Stromal cell of bone marrow (primary cell): ENCODE results near the gene OR14A16.

Experiments used
- DNase-seq: peaks from one replicate; pipeline ENCODE4 v3.0.0-alpha.2; 2012; ENCODE audit warnings: low read depth

Gene OR14A16, protein sequence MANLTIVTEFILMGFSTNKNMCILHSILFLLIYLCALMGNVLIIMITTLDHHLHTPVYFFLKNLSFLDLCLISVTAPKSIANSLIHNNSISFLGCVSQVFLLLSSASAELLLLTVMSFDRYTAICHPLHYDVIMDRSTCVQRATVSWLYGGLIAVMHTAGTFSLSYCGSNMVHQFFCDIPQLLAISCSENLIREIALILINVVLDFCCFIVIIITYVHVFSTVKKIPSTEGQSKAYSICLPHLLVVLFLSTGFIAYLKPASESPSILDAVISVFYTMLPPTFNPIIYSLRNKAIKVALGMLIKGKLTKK

DNA sequence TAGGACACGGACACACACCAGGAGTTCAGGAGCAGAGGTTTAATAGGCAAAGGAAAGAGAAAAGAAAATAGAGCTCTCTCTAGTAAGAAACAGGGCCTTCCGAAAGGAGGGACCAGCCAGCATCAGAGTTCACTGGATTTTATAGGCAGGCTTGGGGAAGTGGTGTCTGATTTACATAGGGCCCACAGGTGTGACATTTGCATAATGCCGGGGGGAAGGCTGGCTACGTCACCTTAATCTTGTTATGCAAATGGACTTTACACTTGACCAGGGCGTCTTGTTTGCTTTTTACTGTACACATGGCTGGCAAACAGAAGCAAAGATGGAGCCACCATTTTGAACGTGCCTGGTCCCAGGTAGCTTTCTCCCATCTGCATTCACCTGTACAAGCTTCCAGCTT, at the start of gene OR14A16:
TSS of gene OR14A16 (minus strand) at position 97 of the 400 bp plus-strand sequence. CDS start 8,390 bp downstream, outside the sequence.
- no peak for DNase-seq

DNA sequence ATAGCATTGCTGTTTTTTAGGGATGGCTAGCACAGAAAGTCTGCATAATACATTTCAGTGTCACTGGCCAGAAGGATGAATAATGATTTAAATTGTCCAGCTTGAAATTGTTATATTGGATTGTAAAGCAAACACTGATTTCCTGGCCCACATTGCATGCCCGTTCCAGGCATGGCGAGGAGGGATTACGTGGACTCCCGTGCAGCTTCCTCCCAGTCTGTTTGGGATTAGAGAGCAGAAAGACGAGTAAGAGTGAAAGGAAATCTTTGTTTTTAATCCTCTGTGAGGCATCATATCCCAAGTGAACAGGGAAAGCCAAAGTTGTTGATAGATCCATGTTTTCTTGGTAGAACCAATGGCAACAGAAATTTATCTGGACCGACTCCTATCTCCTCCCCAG, 41.5 kb upstream of the OR14A16 start:
- no peak for DNase-seq

DNA sequence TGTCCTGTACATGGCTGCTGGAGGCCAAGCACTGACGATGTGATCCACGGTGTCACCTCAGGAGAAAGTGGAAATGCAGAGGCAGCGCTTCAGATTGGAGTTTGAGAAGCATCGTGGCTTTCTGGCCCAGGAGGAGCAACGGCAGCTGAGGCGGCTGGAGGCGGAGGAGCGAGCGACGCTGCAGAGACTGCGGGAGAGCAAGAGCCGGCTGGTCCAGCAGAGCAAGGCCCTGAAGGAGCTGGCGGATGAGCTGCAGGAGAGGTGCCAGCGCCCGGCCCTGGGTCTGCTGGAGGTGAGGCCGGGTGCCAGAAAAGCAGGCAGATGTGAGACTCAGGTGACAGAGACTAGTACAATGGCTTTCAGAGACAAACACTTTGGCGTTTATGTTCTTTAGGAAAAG, 40.7 kb upstream of the OR14A16 start:
- DNase-seq, result no peak

DNA sequence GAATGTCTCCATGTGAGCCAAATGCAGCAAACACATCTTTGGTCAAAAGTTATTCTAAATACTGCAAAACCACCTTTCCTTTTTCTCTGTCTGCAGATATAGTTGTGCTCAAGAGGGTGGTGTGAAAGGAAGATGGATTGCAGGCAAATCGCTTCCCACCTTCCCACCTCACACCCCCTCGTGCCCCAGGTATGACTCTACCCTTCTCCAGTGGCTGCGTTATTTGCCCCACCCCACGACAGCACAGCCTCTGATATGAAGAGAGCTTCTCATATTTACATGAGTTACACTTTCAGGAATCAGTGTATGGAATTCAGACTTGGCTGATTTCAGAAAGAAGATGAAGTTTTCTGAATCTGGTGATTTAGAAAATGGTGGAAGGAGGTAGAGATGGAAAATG, 38.8 kb upstream of the OR14A16 start:
- DNase-seq, result no peak

DNA sequence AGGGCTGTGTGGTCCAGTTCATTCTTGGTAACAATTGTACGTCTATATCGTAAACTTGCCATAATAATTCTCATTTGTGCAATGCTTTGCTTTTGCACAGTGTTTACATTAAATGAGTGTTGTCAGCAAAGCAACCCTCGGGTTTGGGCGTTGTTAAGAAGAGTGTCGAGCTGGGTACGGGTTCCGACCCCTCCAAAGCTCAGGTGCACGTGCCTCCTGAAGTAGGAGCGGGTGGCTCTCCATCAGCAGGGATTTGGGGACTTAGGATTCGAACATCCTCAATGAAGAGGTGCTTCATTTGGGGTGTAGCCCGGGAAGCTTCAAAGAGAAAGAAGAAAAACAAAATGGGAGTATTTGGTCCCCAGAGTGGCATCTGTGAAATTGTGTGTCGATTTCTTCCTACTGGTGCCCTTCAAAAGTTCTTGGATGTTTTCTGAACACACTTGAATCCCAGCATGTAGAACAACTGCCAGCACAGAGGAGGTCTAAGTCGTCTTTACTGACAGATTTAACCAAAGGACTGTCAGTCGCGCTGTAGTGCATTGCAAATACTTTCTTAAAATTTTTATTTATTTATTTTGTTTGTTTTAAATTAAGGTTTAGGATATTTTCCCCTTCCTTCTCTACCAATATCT, 34.2 kb upstream of the OR14A16 start:
- no peak for DNase-seq

DNA sequence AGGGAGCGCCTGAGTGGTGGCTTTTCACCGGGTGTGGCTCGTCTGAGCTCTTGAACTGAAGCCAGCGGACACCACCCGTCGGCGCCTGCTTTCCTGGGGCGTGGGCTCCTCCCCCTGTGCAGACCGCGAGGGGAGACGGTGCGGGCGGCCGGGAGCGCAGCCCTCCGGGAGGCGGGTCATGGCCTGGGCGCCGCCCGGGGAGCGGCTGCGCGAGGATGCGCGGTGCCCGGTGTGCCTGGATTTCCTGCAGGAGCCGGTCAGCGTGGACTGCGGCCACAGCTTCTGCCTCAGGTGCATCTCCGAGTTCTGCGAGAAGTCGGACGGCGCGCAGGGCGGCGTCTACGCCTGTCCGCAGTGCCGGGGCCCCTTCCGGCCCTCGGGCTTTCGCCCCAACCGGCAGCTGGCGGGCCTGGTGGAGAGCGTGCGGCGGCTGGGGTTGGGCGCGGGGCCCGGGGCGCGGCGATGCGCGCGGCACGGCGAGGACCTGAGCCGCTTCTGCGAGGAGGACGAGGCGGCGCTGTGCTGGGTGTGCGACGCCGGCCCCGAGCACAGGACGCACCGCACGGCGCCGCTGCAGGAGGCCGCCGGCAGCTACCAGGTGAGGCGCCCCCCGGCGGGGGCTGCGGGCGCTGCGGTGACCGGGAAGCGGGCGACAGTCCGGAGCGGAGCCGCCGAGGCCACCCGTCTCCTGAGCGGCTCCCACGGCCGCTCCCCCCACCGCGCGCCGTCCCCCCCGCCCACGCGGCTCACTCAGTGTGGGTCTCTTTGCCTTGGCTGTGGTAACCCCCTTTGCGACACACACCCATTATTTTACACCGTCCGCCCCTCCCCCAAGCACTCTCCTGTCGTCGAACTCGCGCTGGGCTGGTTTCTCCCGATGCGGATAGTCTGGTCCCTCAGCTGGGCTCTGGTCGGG, 33.4 kb upstream of the OR14A16 start, which contains the start of gene TRIM58:
TSS of gene TRIM58 (plus strand) at position 119 of the 916 bp plus-strand sequence. CDS start at position 179, 60 bp downstream.
- DNase-seq, result no peak

DNA sequence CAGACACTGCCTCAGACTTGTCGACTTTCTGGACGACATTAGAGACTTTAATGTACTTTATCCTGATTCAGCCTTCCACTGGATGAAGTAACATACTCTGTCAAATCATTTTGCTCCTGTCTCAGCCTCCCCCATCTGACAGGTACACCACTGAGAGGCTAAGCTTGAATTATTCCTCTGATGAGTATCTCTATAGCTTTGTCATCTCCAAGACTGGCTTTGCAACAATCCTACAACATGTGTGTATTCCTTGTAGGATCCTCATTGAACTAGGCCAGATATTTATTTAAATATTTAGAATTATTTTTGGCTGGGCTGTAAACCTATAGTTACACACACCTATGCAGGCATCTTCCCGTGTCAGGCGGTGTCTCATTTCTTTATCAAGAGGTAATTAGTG, 32.0 kb upstream of the OR14A16 start:
- no peak for DNase-seq

DNA sequence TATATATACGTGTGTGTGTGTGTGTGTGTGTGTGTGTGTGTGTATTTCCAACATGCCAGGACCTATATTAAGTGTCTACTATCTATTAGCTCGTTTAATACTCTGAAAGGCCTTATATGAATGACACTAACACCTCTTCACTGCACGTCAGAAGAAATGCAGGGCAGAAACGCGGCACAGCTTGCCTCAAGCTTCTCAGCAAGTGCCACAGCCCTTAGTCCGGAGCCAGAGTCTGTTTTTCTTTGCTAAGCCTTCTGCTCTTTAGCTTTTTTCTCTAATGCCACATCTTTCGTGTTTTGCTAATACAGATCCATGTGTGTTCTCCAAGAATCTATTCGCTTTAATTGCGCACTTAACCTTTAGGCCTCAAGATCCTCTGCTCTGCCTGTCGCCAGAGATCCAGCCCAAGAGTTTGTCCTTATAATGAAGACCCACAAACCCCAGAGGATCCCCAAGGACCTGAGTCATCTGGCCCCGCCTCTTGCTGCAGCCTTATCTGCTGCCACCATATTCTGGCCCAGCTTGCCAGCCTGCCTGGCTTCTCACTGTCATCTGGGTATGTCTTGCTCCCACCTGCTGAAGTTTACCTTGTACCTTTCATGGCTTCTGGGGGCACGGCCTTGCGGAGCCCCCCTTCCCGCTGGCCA, 31.1 kb upstream of the OR14A16 start:
- no peak for DNase-seq

DNA sequence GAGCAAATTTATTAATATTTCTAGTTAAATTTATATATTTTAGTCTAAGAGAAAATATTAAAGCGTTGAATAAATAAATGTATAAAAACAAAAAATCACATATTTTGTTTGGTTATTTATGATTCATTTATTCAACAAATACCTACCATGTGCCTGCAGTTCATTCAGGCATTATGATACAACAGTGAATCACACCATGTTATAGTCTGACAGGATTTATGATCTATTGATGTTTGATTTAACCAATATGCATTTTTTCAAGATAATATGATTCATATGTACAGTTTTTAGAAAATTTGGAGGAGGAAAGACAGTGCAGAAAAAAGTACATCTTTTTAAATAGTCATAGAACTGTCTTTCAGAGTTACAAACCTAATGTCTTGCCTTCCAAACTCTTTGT, 25.7 kb upstream of the OR14A16 start:
- no peak for DNase-seq

DNA sequence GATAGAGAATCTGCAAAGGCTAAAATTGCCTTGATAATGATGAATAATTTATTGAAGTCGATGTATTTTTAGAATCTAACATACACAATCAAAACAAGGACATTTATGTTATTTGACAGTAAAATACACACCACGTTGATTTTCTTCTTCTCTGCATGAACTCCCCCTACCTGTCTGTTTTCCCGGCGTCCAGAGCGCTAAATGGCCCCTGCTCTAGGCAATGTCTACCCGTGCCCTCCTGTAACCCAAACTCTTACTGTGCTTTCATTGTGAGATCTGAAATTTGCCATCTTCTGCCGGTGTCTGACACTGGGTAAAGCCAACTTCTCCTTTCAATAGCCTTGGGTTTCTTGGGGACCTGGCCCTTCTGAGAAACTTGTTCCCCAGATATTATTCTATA, 24.4 kb upstream of the OR14A16 start:
- no peak for DNase-seq

DNA sequence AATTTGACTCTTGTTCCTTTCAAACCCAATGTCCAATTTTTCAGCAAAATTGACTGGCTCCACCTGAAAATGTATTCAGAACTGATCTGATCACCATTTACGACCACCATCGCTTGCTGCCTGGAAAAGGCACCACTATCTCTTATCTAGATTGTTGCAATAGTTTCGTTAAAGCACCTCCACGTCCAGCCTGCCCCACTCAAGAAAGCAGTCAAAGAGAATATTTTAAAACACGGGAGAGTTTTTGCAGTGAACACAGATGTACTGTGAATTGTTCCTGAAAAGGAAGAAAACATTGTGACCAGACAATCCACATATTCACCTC, 21.7 kb upstream of the OR14A16 start:
- DNase-seq, result no peak

DNA sequence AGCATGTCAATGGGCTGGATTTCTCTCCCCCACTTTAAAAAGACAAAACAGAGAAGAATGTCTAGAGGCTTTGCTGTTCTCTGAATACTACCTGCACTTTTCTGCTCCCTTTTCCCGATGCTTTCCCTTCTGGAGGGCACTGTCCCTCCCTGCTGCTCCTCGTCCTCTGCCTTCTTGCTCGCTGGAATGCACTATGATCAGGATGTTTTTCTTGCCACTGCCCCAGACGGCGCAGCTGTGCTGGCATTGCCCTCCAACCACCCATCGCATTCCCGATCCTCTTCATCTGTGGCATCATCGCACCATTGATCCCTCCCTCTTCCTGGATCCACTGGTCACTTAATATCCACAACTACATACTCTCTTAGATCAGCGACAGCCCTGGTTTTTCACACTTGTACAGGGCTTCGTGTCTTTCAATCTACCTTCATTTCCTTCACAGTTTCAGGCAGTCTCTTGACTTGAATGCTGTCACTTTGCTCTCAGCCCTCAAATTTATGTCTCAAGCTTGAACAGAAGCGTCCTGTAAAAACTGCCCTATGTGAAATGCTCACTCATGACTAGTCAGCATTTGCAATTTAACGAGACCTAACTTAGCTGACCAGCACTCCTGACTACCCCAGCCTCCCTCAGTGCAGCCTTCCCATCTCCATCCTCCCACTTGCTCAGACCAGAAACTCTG, 21.2 kb upstream of the OR14A16 start:
- DNase-seq, result no peak

DNA sequence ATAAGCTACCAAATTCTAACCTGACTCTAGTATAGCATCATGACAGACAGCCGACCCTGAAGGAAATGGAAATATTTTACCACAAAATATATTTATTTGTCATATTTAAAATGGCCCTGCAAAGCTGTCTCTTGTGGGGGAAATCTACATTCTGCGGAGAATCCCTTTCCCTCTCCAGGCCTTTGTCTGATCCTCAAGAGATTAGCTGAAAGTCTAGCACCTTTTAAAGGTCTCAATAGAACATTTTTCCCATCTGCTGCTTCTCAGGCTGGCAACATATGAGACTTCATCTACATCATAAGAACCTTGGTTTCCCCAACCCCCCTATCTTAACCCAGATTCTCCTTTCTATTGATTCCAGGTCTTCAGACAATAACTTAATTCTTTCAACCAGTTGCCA, 19.5 kb upstream of the OR14A16 start:
- no peak for DNase-seq

DNA sequence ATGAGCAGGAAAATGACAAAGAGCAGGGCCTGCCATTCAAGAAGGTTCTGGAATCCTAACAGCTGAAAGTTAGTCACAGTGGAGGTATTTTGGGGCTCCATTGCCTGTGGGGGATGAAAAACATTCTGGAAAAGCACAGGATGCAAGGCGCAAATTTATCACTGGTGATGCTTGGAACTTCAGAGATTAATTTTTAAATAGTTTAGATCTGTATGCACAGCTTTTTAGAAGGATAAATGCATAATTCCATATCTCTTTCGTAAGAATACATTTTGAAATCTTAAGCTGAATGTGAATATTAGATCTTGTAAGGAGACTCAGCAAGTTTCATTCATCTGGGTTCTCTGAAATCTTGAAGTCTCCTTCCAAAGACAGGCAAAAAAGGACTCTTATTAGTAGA, 17.9 kb upstream of the OR14A16 start, which contains the start of gene OR11L1:
TSS of gene OR11L1 (minus strand) at position 101 of the 400 bp plus-strand sequence. CDS start at position 101, 0 bp downstream.
- no peak for DNase-seq

DNA sequence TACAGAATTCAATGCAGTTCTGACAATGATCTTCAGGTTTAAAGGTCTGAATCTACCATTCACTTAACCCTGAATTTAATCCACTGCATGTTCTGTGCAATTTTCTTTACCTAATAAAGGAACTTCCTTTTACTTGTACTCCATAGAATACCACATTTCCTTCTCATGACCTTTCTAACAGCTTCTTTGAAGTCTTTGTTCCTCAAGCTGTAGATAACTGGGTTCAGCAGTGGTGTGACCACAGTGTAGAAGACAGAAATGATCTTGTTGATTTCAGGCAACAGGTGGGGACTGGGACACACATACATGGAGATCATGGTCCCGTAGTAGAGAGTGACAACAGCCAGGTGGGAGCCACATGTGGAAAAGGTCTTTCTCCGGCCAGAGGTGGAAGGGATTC, 16.9 kb upstream of the OR14A16 start:
- DNase-seq, result no peak

DNA sequence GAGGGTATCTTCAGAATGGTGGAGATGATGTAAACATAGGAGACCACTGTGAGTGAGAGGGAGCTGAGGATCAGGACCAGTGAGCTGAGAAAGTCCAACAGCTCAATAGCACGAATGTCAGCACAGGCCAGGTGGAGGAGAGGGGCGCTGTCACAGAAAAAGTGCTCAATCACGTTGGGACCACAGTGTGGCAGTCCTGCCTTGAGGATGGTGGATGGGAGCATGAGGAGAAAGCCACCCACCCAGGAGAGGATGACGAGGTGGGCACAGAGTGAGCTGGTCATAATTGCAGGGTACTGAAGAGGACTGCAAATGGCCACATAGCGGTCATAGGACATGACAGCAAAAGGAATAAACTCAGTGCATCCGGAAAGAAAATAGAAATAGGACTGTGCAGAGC, 9.7 kb upstream of the OR14A16 start:
- no peak for DNase-seq

DNA sequence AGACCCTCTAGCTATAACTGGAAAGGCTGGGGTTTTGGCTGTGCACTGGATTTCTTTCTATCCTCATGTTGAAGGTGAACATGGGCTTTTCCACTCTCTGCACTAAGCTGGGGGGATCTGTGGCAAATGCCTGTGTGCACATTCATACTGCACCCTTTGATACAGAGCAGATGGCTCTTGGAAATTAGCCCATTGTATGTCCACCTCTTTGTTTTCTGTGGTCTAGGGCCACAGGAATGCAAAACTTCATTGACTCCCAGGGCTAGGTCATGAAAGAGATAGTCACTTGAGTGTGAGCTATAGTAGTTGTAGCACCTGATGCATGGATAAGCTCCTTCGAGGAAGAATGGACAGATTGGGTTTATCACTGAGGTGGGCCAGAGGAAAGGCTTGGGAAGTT, 5.7 kb upstream of the OR14A16 start:
- no peak for DNase-seq

DNA sequence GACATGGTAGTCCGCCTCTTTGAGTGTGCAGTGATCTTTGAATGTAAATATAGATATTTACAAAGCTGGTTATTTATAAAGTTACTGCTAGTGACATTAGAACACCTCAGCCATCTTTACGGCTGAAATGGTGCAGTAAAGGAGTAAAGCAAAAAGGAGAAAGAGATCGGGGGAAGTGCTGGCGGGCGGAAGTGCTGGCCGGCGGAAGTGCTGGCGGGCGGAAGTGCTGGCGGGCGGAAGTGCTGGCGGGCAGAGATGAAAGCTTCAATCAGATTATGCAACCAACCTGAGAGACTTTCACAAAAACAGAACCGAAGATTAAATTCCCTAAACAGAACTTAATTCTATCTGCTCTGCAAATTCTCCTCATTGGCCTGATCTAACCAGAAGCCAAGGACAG, 1.4 kb upstream of the OR14A16 start:
- no peak for DNase-seq

DNA sequence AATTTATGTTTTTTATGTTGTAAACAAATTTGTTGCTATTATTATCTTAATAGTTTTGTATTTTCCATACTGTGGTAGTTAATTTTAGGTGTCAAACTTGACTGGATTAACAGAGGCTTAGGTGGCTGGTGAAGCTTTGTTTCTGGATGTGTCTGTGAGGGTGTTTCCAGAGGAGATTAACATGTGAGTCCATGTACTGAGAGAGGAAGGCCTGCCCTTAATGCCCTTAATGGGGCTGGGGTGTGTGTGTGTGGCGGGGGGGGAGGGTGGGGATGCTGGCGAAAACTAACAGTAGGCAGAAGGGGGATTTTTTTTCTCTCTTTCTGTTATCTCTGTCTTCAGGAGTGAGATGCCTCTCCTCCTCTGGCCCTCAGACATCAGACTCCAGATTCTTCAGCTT, 1.9 kb downstream of the OR14A16 start:
- no peak for DNase-seq

DNA sequence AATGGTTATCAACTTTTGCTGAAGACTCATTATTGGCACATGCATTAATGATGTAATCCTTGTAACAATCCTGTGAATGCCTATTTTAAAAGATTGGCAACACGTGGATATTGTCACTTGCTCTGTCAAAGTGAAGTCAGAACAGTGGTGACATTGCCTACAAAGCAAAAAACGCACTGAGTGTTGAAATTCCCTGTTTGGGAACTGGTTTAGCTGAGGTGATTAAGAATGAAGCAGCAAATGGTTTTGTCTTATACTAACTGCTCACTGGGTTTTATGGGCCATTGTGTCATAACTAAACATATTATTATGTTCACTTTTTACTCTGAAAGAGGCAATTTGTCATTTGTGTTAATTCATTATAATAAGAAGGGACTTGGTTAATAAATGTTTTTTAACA, 11.3 kb downstream of the OR14A16 start:
- no peak for DNase-seq

DNA sequence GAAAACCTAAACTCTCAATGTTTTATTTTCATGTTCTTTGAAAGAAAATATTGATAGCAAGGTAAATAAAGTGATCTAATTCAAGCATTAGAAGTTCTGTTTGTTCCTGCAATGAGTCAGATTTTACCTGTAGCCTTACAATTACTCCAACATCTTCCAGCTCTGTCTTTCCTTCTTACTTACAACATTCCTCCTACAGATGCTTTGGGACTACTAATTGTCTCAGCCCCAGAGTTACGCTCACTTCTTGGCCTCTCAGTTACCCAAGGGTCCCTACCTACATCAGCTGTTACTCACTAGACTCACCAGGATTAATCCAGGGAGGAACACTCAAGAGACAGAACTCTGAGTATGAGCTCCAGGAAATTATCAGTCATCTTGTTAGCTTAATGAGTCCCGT, 26.4 kb downstream of the OR14A16 start:
- DNase-seq, result no peak

DNA sequence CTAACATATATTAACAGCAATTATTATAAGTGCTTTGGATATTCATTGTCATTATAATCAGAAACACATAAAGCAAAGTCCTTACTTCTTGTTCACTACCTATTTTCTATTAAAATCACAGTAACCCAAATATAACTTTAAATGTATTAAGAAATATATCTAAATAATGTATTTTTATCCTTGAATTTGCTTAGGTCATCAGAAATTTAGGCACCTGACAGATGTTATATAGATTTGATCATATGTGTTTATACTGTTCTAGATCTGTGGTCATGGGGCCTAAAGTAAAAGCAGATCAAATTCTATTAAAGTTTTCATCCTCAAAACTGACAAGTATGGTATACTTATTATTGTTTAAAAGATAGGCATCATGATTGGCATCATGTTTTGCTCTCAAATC, 54.3 kb downstream of the OR14A16 start:
- DNase-seq, result no peak
